Ishikawa (cell line): ENCODE data around the gene NFIX.

ENCODE experiments used
- CEBPB ChIP-seq: IDR thresholded peaks from 2 replicates; pipeline ENCODE4 v1.6.1; 2012
- CREB1 ChIP-seq: IDR thresholded peaks from 2 replicates; pipeline ENCODE4 v1.6.1; 2012; ENCODE audit warnings: low read depth
- EGR1 ChIP-seq: IDR thresholded peaks from 2 replicates; pipeline ENCODE4 v1.6.1; 2012
- EP300 ChIP-seq: IDR thresholded peaks from 2 replicates; pipeline ENCODE4 v1.6.1; 2012; ENCODE audit warnings: borderline replicate concordance
- FOXM1 ChIP-seq: IDR thresholded peaks from 2 replicates; pipeline ENCODE4 v1.6.1; 2012; ENCODE audit warnings: low read depth, borderline replicate concordance
- MAX ChIP-seq: IDR thresholded peaks from 2 replicates; pipeline ENCODE4 v1.6.1; 2012
- NFIC ChIP-seq: IDR thresholded peaks from 2 replicates; pipeline ENCODE4 v1.6.1; 2012
- RAD21 ChIP-seq: IDR thresholded peaks from 2 replicates; pipeline ENCODE4 v1.6.1; 2012; ENCODE audit warnings: low read depth
- REST ChIP-seq: IDR thresholded peaks from 2 replicates; pipeline ENCODE4 v1.6.1; 2012; ENCODE audit warnings: low read depth, mild to moderate bottlenecking
- TAF1 ChIP-seq: IDR thresholded peaks from 2 replicates; pipeline ENCODE4 v1.6.1; 2012; ENCODE audit warnings: low read depth, mild to moderate bottlenecking
- TCF12 ChIP-seq: IDR thresholded peaks from 2 replicates; pipeline ENCODE4 v1.6.1; 2012; ENCODE audit warnings: low read depth
- TEAD4 ChIP-seq: IDR thresholded peaks from 2 replicates; pipeline ENCODE4 v1.6.1; 2012
- YY1 ChIP-seq: IDR thresholded peaks from 2 replicates; pipeline ENCODE4 v1.6.1; 2012; ENCODE audit warnings: low read depth
- ZBTB7A ChIP-seq: IDR thresholded peaks from 2 replicates; pipeline ENCODE4 v1.6.1; 2012; ENCODE audit warnings: low read depth
- TF ChIP-seq, protein P1 (sequence below): IDR thresholded peaks from 2 replicates; pipeline ENCODE4 v1.6.1; 2012

NFIX gene

GRCh38 chr19:13127811-13128575, 132.7 kb downstream of the NFIX start:
- TF ChIP-seq RAD21 (no peak), CEBPB (no peak), TAF1 (no peak), YY1 (no peak), EGR1 (no peak)

GRCh38 chr19:13128583-13128982, 133.3 kb downstream of the NFIX start:
- no peak for TF ChIP-seq ZBTB7A
- no peak for TF ChIP-seq TCF12
- TF ChIP-seq YY1, result no peak
- no peak for TF ChIP-seq MAX
- TF ChIP-seq FOXM1, result no peak
- no peak for TF ChIP-seq CREB1
- TF ChIP-seq, protein P1, sequence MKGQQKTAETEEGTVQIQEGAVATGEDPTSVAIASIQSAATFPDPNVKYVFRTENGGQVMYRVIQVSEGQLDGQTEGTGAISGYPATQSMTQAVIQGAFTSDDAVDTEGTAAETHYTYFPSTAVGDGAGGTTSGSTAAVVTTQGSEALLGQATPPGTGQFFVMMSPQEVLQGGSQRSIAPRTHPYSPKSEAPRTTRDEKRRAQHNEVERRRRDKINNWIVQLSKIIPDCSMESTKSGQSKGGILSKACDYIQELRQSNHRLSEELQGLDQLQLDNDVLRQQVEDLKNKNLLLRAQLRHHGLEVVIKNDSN, result no peak
- no peak for TF ChIP-seq TEAD4

- TF ChIP-seq YY1 (no peak), MAX (no peak), CEBPB (no peak), ZBTB7A (no peak), EGR1 (no peak), EP300 (no peak), TEAD4 (no peak), CREB1 (no peak), NFIC (no peak), TAF1 (no peak), TCF12 (no peak), REST (no peak), RAD21 (no peak), FOXM1 (no peak)
- TF ChIP-seq, protein P1, result no peak
These were observed 134.1 kb downstream of the NFIX start for GRCh38 chr19:13129384-13129783.

- TF ChIP-seq YY1, result no peak
- TF ChIP-seq CREB1, result no peak
- TF ChIP-seq RAD21, result no peak
- no peak for TF ChIP-seq TAF1
- TF ChIP-seq NFIC, result no peak
- TF ChIP-seq FOXM1, result no peak
These were observed 135.7 kb downstream of the NFIX start for GRCh38 chr19:13130886-13131490.

- TF ChIP-seq TCF12, result no peak
- TF ChIP-seq NFIC, result no peak
- TF ChIP-seq MAX, result no peak
- no peak for TF ChIP-seq EGR1
- TF ChIP-seq TAF1, result no peak
These were observed 137.4 kb downstream of the NFIX start for GRCh38 chr19:13132471-13133180.

GRCh38 chr19:13133241-13133870, 138.1 kb downstream of the NFIX start:
- no peak for TF ChIP-seq TEAD4
- TF ChIP-seq, protein P1, result no peak
- no peak for TF ChIP-seq EGR1
- no peak for TF ChIP-seq TCF12
- no peak for TF ChIP-seq CEBPB
- TF ChIP-seq TAF1, result no peak
- TF ChIP-seq FOXM1, result no peak
- TF ChIP-seq REST, result no peak
- TF ChIP-seq YY1, result no peak
- no peak for TF ChIP-seq NFIC
- no peak for TF ChIP-seq EP300
- no peak for TF ChIP-seq ZBTB7A
- no peak for TF ChIP-seq RAD21
